NCI-H2196 (cell line): ENCODE results near the gene U2AF2.

Experiments used
- DNase-seq: peaks from one replicate; lab custom pipeline; 2025; ENCODE audit not compliant: unreplicated experiment; lab: John Stamatoyannopoulos, UW

U2AF2 gene

DNA sequence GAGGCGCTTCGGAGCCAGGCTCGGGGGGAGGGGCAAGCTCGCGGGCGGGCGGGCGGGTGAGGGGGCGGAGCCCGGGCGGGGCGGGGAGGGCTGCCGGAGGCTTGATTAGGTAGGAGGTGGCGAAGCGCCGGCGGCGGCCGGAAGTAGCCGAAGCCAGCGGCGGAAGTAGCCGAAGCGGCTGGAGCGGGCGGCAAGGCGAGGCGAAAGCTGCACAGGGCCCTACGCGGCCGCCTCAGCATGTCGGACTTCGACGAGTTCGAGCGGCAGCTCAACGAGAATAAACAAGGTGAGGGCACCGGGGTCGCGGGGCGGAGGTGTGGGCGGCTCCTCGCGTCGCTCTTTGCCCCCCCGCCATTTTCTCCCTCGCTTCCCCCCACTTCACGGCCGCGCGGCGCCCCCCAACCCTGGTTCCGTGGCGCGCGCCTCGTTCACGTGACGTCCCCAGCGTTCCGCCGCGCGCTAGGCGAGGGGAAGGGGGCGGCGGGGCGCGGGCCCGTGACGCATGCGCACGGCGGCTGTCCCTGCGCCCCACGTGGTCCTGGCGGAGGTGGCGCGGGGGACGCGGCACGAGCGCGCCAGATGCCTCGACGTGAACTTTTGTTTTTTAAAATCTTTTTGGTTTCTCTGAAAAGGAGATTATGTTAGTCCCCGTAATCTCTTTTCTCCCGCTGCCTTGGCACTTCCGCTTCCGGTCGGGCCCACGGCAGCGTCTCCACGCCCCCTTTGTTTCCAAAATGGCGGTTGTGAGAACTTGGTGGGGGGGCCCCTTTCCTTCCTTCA, at the start of gene U2AF2:
Gene U2AF2 (plus strand): TSS at position 168 of the 780 bp plus-strand sequence. CDS start 70 bp downstream, at position 238.
- peak; percentile 96 for DNase-seq

DNA sequence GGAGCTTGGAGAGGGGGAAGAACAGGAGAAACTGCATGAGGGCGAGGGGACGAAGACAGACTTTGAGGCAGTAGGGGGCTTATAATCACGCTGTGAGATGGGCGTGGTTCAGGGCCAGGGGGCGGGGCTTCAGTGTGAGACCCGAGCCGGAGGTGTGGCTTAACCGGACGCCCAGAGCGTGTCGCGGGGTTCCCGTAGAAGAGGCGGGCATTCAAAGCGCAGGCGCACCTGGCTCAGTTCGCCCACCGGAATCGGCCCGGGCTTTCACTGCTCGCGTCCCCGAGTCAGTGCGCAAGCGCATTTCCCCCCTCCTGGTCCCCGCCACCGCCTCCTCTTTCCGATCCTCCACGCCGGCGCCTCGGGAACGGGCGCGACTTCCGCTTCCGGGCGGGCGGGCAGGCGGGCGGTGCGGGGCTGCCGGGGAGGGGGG, 49.6 kb upstream of the U2AF2 start:
- peak; percentile 98 for DNase-seq

DNA sequence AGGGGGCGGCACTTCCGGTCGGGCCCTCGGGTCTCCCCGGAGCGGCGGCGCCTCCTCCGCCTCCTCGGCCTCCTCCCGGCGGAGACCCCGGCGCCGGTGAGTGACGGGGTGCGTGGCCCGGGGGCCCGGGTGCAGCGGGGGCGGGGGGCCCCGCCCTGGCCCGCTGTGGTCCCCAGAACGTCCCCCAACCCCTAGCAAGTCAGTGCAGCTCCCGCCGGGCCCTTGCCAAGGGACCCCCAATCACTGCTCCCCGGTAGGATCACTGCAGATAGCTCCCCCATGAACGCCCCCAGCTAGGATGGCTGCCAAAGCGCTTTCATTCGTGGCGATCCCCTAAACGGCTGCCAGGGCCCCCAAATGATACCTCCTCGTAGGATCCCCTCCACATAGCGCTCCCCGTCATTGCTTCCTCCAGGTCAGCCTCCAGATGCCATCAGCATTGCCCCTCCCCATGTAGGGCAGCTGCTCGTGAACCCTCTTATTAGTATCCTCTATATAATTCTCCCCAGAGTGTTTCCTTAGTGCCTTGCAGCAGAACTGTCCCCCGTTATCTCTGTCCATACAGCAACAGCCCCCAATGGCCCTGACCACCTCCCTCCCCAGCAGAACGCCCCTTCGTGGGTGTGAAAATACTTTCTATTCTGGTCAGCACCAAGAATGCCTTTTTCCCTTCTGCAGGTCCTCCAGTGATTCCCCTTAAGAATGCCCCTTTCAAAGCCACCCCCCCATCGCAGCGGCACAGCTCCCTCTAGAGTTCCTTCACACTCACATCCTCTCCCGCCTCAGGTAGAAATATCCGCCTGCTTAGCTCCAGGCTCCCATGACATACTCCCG, 49.0 kb upstream of the U2AF2 start, which contains the start of gene ZNF865:
Gene ZNF865 (plus strand): TSS at position 11 of the 834 bp plus-strand sequence. CDS start 7,972 bp downstream, outside the sequence.
- peak; percentile 78 for DNase-seq

DNA sequence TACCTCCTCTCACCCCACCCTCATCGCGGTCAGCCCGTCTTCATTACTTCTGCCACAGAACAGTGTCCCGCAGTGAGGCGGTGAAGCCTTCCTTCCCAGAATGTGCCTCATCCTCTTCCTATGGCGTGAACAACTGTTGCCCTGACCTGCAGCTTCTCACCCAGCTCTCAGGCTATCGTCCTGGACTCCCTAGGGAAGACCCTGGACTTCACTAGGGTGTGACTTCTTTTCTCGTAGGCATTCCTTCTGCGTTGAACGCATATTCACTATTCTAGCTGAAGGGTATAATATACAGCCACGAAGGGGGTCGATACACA, 48.4 kb upstream of the U2AF2 start:
- DNase-seq = no peak

DNA sequence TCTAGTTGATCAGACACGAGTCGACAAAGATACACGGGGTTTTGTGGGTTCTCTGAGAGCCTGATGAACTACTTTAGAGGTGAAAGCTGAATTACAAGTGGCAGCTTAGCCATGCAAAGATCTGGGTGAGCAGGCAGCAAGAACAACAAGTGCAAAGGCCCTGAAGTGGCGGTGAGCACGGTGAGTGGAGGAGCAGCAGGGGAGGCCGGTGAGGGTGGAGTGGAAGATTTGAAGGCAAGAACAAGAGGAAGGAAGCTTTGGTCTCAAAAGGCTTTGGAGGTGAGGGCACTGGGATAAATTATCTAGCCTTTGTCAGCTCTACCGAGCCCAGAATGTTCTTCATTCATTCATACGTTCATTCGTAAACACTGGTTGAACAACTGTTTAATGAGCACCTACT, 48.0 kb upstream of the U2AF2 start:
- DNase-seq = no peak

DNA sequence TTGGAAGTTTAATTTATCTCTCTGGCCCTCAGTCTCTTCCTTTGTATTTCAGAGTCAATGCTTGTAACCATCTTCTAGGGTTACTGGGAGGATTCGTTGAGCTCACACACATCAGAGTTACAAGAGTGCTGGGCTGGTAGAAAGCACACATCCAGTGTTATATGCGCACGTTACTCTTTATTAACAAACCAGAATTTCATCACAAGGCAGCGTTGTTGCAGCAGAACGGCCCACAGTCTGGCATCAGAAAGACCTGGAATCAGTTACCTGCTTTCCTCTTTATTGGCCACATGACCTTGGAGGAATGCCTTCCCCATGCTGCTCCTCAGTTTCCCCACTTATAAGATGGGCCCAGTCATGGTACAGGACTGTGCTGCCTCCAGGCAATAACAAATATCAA, 45.5 kb upstream of the U2AF2 start:
- no peak for DNase-seq

DNA sequence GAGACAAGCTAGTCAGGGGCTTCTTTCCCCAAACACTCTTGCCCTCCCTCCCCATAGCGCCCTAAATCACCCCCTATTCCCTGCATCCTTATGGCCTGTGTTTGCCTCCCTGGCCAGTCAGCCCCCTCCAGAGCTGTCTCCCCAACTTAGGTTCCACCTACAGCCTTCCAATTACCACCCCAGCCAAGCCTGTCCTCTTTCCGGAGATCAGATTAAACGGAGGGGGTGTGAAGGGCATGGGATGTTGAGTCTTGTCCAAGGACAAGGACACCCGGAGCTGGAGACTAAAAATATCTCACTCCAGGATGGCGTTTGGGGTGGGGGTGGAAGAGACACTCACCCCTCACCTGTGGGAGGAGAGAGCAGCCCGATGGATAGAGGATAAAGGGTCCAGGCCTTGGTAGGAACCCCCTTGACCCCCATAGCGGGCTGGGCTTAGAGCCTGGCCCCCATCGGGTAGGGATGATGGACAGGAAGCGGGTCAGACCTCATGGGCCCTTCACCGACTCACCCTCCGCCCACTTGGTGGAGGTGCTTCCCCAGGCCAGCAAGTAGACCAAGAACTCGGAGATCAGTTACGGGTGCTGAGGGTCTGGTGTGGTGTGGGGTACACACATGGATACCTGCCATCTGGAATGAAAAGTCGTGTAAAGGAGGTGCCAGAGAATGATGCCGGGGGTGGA, 43.4 kb upstream of the U2AF2 start:
- no peak for DNase-seq

DNA sequence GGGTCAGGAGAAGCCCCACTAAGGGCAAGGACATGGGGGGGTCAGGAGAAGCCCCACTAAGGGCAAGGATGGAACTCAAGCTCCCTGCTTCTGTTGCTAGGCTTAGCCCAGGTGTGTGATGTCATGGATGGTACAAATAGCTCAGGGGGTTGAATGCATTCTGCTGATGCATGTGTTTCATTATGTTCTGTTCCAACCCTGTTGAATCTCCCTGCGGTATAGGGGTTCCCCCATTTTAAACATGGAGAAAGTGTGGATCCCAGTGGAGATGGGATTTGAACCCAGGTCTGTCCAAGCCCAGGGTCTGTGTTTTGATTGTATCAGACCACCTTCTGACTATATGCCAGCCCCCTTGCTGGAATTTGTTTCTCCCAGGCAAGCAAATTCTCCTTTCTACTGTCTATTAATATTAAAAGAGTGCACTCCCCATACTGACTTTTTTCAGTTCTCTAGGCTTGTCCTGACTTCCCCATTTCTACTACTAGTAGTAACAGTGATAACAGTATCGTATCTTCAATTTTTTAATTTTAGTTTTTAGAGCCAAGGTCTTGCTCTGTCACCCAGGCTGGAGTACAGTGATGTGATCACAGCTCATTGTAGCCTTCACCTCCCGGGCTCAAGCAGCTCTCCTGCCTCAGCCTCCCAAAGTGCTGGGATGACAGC, 42.7 kb upstream of the U2AF2 start:
- no peak for DNase-seq

DNA sequence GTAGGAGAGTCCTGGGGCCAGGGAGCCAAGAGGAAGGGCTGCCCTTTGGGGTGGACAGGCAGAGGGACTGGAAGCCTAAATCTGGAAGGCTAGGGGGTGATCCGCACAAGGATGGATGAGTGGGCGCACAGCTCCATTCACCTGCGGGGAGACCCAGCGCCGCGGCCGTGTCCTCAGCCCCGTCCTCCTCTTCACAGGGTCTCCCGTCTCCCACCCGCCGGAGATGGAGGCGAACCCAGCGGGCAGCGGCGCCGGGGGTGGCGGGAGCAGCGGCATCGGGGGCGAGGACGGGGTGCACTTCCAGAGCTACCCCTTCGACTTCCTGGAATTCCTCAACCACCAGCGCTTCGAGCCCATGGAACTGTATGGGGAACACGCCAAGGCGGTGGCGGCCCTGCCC, 41.4 kb upstream of the U2AF2 start:
- no peak for DNase-seq

DNA sequence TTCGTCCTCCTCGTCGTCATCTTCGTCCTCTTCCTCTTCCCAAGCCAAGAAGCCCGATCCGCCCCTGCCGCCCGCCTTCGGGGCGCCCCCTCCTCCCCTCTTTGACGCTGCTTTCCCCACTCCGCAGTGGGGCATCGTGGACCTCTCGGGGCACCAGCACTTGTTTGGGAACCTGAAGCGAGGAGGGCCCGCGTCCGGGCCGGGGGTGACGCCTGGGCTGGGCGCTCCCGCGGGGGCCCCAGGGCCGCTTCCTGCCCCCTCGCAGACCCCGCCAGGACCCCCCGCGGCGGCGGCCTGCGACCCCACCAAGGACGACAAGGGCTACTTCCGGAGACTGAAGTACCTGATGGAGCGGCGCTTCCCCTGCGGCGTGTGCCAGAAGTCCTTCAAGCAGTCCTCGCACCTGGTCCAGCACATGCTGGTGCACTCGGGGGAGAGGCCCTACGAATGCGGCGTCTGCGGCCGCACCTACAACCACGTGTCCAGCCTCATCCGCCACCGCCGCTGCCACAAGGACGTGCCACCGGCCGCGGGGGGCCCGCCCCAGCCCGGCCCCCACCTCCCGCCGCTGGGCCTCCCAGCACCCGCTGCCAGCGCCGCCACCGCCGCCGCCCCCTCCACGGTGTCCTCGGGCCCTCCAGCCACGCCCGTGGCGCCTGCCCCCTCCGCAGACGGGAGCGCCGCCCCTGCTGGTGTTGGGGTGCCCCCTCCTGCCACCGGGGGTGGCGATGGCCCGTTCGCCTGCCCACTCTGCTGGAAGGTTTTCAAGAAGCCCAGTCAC, 40.7 kb upstream of the U2AF2 start:
- DNase-seq = no peak

DNA sequence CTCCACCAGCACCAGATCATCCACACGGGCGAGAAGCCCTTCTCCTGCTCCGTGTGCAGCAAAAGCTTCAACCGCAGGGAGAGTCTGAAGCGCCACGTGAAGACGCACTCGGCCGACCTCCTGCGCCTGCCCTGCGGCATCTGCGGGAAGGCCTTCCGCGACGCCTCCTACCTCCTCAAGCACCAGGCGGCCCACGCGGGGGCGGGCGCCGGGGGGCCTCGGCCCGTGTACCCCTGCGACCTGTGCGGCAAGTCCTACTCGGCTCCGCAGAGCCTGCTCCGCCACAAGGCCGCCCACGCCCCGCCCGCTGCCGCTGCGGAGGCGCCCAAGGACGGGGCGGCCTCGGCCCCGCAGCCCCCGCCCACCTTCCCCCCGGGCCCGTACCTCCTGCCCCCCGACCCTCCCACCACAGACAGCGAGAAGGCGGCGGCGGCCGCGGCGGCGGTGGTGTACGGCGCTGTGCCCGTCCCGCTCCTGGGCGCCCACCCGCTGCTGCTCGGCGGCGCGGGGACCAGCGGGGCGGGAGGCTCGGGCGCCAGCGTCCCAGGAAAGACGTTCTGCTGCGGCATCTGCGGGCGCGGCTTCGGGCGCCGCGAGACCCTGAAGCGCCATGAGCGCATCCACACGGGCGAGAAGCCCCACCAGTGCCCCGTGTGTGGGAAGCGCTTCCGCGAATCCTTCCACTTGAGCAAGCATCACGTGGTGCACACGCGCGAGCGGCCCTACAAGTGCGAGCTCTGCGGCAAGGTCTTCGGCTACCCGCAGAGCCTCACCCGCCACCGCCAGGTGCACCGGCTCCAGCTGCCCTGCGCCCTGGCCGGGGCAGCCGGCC, 39.9 kb upstream of the U2AF2 start:
- DNase-seq = no peak

DNA sequence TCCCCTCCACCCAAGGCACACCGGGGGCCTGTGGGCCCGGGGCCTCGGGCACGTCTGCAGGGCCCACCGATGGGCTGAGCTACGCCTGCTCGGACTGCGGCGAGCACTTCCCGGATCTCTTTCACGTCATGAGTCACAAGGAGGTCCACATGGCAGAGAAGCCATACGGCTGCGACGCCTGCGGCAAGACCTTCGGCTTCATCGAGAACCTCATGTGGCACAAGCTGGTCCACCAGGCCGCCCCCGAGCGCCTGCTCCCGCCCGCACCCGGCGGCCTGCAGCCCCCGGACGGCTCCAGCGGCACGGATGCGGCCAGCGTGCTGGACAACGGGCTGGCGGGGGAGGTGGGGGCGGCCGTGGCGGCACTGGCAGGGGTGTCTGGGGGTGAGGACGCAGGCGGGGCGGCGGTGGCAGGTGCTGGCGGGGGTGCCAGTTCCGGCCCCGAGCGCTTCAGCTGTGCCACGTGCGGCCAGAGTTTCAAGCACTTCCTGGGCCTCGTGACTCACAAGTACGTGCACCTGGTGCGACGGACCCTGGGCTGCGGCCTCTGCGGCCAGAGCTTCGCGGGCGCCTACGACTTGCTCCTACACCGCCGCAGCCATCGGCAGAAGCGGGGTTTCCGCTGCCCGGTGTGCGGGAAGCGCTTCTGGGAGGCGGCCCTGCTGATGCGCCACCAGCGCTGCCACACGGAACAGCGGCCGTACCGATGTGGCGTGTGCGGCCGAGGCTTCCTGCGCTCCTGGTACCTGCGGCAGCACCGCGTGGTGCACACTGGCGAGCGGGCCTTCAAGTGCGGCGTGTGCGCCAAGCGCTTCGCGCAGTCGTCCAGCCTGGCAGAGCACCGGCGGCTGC, 39.1 kb upstream of the U2AF2 start:
- no peak for DNase-seq

DNA sequence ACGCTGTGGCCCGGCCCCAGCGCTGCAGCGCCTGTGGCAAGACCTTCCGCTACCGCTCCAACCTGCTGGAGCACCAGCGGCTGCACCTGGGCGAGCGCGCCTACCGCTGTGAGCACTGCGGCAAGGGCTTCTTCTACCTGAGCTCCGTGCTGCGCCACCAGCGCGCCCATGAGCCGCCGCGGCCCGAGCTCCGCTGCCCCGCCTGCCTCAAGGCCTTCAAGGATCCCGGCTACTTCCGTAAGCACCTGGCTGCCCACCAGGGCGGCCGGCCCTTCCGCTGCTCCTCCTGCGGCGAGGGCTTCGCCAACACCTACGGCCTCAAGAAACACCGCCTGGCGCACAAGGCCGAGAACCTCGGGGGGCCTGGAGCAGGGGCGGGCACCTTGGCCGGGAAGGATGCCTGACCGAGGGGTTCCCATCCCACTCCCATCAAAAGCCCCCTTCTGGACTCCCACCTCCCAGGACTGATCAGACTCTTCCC, 38.4 kb upstream of the U2AF2 start:
- DNase-seq = no peak

DNA sequence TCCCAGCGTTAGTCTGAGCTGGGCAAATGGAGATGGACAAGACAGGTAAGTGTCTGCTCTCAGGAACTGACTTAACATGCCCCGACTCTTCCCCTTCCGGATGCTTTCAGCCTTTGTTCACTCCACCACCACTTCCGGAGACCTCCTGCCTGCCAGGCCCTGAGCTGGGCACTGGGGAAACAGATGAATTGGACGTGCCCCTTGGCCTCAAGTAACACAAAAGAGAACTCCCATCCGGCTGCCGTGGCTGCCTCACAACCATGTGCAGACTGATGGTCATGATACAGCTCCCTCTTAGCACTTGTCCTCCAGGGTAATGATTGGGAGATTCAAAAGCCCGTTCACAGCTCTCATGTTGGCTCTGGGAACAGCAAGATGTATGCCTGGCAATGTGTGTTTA, 37.4 kb upstream of the U2AF2 start:
- no peak for DNase-seq

DNA sequence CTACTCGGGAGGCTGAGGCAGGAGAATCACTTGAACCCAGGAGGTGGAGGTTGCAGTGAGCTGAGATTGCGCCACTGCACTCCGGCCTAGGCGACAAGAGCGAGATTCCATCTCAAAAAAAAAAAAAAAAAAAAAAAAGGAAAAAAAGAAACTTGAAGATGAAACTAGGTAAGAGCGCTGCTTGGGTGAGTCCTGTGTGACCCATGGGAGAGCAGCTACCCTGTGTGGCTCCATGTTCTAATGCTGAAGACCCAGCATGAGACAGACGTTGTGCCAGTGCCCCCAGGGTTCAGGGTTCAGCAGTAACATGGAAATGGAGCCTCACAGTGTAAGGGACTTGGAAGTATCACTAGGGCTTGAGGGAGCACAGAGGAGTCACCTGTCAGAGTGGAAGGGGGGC, 36.4 kb upstream of the U2AF2 start:
- DNase-seq = no peak

DNA sequence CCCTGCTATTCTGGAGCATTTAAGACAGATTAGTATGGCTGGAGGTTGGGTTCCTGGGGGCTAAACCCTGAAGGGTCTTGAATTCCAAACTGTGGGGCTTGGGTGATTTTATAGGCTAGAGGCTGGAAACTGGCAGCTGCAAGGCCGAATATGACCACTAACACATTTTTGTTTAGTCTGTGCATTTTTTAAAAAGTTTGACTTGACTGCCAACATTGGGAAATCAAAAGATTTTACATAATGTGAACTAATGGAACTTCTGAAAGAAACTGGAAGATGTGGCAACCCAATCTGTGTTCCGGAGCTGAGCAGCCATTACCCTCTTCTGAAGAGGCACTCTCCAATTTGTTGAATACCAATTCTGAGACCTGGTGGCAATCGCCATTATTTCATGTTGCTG, 35.5 kb upstream of the U2AF2 start:
- DNase-seq = no peak

DNA sequence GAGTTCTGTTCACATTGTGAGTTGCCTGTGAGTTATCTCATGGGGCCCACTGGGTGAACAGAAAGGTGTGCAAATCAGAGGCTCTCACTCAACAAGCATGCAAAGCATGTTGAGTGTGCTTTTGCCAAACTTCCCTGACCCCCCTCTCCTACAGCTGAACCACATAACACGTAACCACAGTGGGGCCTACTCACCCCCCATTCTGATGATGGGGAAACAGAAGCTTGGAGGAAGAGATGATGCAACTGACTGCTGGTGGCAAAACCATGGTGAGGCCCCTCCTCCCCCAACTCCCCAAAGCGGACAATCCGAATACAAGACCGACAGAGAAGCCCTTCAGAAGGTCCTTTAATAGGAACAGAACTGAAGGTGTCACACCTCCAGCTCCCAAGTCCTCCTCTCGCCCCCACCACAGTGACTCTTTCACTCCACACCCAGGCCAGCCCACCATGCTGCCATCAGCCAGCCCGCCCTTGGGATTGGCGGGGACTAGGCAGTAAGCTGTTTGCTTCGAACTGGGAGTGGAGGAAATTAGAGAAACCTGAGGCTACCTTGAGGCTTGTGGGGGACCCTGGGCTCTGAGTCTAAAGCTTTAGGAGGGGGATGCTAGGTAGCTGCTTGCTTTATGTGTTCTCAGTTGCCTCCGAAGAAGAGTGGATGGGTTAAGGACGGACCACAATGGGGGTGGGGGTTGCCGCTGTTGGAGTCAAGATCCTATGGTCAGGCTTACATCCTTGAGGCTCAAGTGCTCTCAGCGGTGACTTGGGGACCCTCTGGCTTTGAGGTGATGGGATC, 34.2 kb upstream of the U2AF2 start:
- DNase-seq = no peak

DNA sequence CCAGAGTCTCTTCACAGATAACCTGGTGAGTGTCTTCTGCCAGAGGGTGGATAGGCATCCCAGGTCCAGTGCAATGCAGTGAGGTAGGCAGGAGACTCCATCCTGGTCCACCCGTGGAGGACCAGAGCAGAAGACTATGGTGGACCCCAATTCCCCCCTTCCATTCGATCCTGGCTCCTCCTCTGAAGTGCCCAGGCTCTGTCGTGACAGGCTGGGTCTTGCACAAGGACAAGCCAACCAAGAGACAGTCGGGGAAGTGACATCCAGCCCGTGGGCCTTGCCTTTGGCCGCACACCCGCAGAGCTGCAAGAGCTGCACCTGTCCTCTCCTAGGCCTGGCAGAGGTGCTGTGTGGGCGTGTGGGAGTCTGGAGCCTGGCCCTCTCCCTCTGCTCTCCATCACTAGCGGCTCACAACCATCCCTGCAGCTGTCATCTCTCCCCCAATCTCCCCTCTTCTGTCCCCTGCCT, 33.6 kb upstream of the U2AF2 start:
- no peak for DNase-seq
